ENCODE results near the gene C2orf49. TPM values are rescaled to one million over a fixed set of nuclear protein-coding genes. Genes with fewer than 3 reads are reported as not detected.

C2orf49 gene
- total and polyA plus RNA-seq, 2 experiments from 2014 or later = 16.9 to 19.6 TPM

- Histone ChIP-seq H3K79me2 (peaks cover 89% of the 10 kb centered on the region), H3K27ac (no peak overlapping the region), H3K4me2 (no peak overlapping the region), H3K9me3 (ENCODE audit: low read depth) (no peaks in the 10 kb centered on the region), H3K36me3 (replicated peaks; ENCODE audit: insufficient read depth, low read depth) (no peaks in the 10 kb centered on the region), H3K9me2 (replicated peaks; ENCODE audit: insufficient read depth) (no peaks in the 10 kb centered on the region), H3K4me3 (no peak overlapping the region), H3K4me1 (ENCODE audit: insufficient read depth) (peaks cover 14% of the 10 kb centered on the region), H2AFZ (no peak overlapping the region), H4K20me1 (ENCODE audit: insufficient read depth, poor library complexity, severe bottlenecking) (no peaks in the 10 kb centered on the region), H3K27me3 (no peaks in the 10 kb centered on the region)
- 95% methylated on average over 3 of the region's 3 CpGs for WGBS (ENCODE audit: low lambda C conversion rate, missing lambda C conversion rate)
- no peak for DNase-seq (ENCODE audit: low spot score)
- TF ChIP-seq EZH2 (IDR thresholded peaks at IDR 0.05; ENCODE audit: borderline replicate concordance) (no peak), CTCF (IDR thresholded peaks at IDR 0.05; ENCODE audit: poor library complexity) (no peak), EZH2phosphoT487 (IDR thresholded peaks at IDR 0.05; ENCODE audit: low read depth, severe bottlenecking, unreplicated experiment) (no peak)
Measured at GRCh38 chr2:105321875-105322646, 15.3 kb upstream of the C2orf49 start.

- Histone ChIP-seq H3K4me2 (no peak overlapping the region), H3K27me3 (no peaks in the 10 kb centered on the region), H3K9me2 (replicated peaks; ENCODE audit: insufficient read depth) (no peaks in the 10 kb centered on the region), H4K20me1 (ENCODE audit: insufficient read depth, poor library complexity, severe bottlenecking) (no peaks in the 10 kb centered on the region), H3K27ac (no peak overlapping the region), H3K4me3 (no peak overlapping the region), H3K79me2 (peaks cover 89% of the 10 kb centered on the region), H3K36me3 (replicated peaks; ENCODE audit: insufficient read depth, low read depth) (no peaks in the 10 kb centered on the region), H3K4me1 (ENCODE audit: insufficient read depth) (peaks cover 14% of the 10 kb centered on the region), H2AFZ (no peak overlapping the region), H3K9me3 (ENCODE audit: low read depth) (no peaks in the 10 kb centered on the region)
- DNase-seq (ENCODE audit: low spot score) = no peak
- WGBS (ENCODE audit: low lambda C conversion rate, missing lambda C conversion rate) = 96% methylated on average over 4 of the region's 5 CpGs
- TF ChIP-seq CTCF (IDR thresholded peaks at IDR 0.05; ENCODE audit: poor library complexity) = no peak
- no peak for TF ChIP-seq EZH2 (IDR thresholded peaks at IDR 0.05; ENCODE audit: borderline replicate concordance)
- no peak for TF ChIP-seq EZH2phosphoT487 (IDR thresholded peaks at IDR 0.05; ENCODE audit: low read depth, severe bottlenecking, unreplicated experiment)
Measured at GRCh38 chr2:105323111-105323510, 14.2 kb upstream of the C2orf49 start.

GRCh38 chr2:105324101-105324500 lies 13.2 kb upstream of the C2orf49 start:
- no peak for DNase-seq (ENCODE audit: low spot score)
- no peak for TF ChIP-seq EZH2 (IDR thresholded peaks at IDR 0.05; ENCODE audit: borderline replicate concordance)
- no peak for TF ChIP-seq CTCF (IDR thresholded peaks at IDR 0.05; ENCODE audit: poor library complexity)
- TF ChIP-seq EZH2phosphoT487 (IDR thresholded peaks at IDR 0.05; ENCODE audit: low read depth, severe bottlenecking, unreplicated experiment) = no peak
- H3K9me2 ChIP-seq (replicated peaks; ENCODE audit: insufficient read depth) = no peaks in the 10 kb centered on the region
- no peak overlapping the region for H3K4me3 ChIP-seq
- H3K27me3 ChIP-seq = no peaks in the 10 kb centered on the region
- no peaks in the 10 kb centered on the region for H3K9me3 ChIP-seq (ENCODE audit: low read depth)
- no peak overlapping the region for H3K4me2 ChIP-seq
- 87% methylated on average over 4 of the region's 4 CpGs for WGBS (ENCODE audit: low lambda C conversion rate, missing lambda C conversion rate)
- no peak overlapping the region for H2AFZ ChIP-seq
- peaks cover 88% of the 10 kb centered on the region for H3K79me2 ChIP-seq
- peaks cover 23% of the 10 kb centered on the region for H3K4me1 ChIP-seq (ENCODE audit: insufficient read depth)
- no peaks in the 10 kb centered on the region for H3K36me3 ChIP-seq (replicated peaks; ENCODE audit: insufficient read depth, low read depth)
- H4K20me1 ChIP-seq (ENCODE audit: insufficient read depth, poor library complexity, severe bottlenecking) = no peaks in the 10 kb centered on the region
- peak overlapping the region; percentile 78 for H3K27ac ChIP-seq

All from hepatocyte (in vitro differentiated cells).